HEK293T (cell line): ENCODE results near the gene FUNDC2.

Experiments
- ARNT ChIP-seq: fragments of 450-650 bp; IDR thresholded peaks from 2 replicates; pipeline ENCODE4 v1.6.1; 2017; ENCODE audit warnings: mild to moderate bottlenecking
- BHLHE40 ChIP-seq: fragments of 450-650 bp; IDR thresholded peaks from 2 replicates; pipeline ENCODE4 v1.6.1; 2016; ENCODE audit warnings: mild to moderate bottlenecking, moderate library complexity, borderline replicate concordance
- CTBP1 ChIP-seq: fragments of 450-650 bp; IDR thresholded peaks from 2 replicates; pipeline ENCODE4 v1.6.1; 2016; ENCODE audit warnings: borderline replicate concordance
- HDGF ChIP-seq: fragments of 450-650 bp; IDR thresholded peaks from 2 replicates; pipeline ENCODE4 v1.6.1; 2017; ENCODE audit warnings: antibody characterized with exemption, borderline replicate concordance
- LEF1 ChIP-seq: fragments of 450-650 bp; IDR thresholded peaks from 2 replicates; pipeline ENCODE4 v1.6.1; 2017; ENCODE audit warnings: mild to moderate bottlenecking, borderline replicate concordance
- SP1 ChIP-seq: fragments of 450-650 bp; IDR thresholded peaks from 2 replicates; pipeline ENCODE4 v1.6.1; 2017
- TARDBP ChIP-seq: fragments of 450-650 bp; IDR thresholded peaks from 2 replicates; pipeline ENCODE4 v1.6.1; 2016

- TF ChIP-seq CTBP1 = no peak
- no peak for TF ChIP-seq LEF1
- TF ChIP-seq ARNT = no peak
- no peak for TF ChIP-seq SP1
- TF ChIP-seq TARDBP = no peak
- no peak for TF ChIP-seq BHLHE40
- TF ChIP-seq HDGF = no peak
Observed at GRCh38 chrX:155028877-155029291, 2.2 kb downstream of the FUNDC2 start.
